Hematopoietic multipotent progenitor cell treated with erythropoietin and hydrocortisone succinate and interleukin-3 and kit ligand, for 8 days (in vitro differentiated cells): ENCODE measurements around the gene SCYL1.

Experiments used
- DNase-seq: peaks from one replicate; pipeline ENCODE4 v3.0.0-alpha.2; 2015

SCYL1 gene

GRCh38 chr11:65586676-65587075 lies 61.8 kb downstream of the SCYL1 start:
- DNase-seq: no peak
